GM18498 (cell line): ENCODE data around the gene GNAS.

Experiments
- ATAC-seq: cut with Tn5 transposase; IDR thresholded peaks from one replicate; pipeline ENCODE4 v1.9.1; 2021; ENCODE audit warnings: mild to moderate bottlenecking, moderate library complexity; ENCODE audit not compliant: unreplicated experiment

GNAS gene

DNA sequence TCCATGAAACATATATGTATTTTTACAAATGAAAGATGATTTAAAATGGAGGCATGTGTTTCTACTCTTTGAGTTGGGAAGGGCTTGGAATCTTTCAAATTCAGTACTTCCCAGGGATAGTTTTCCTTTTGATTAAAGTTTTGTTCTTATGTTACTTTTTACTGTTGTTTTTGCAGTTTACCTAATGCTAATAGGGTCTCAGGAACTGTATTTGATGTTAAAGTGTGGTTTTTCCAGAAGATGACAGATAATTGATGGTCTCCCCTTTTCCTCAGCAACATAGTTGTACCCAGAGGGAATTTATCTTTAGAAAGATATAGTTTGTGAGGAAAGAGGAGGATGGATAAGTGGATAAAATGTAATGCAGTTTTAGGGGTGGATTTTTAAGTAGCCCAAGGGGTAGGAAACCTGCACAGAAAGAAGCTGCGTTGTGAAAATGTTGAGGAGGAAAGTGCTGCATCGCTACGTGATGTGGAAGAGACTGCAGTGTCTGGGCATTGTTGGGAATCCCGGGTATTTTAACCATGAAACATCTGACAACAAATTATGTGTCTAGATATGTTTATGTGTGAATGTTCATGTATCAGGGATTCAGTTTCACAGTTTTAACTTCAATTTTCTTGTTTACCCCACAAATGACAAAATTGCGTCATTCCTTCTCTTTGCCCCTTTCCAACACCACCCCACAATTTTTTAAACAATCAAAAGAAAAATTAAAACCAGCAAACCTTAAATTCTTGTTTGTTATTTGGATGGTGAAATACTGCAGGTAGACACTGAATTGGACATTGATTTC lies 42.3 kb downstream of the GNAS start:
- ATAC-seq = no peak

DNA sequence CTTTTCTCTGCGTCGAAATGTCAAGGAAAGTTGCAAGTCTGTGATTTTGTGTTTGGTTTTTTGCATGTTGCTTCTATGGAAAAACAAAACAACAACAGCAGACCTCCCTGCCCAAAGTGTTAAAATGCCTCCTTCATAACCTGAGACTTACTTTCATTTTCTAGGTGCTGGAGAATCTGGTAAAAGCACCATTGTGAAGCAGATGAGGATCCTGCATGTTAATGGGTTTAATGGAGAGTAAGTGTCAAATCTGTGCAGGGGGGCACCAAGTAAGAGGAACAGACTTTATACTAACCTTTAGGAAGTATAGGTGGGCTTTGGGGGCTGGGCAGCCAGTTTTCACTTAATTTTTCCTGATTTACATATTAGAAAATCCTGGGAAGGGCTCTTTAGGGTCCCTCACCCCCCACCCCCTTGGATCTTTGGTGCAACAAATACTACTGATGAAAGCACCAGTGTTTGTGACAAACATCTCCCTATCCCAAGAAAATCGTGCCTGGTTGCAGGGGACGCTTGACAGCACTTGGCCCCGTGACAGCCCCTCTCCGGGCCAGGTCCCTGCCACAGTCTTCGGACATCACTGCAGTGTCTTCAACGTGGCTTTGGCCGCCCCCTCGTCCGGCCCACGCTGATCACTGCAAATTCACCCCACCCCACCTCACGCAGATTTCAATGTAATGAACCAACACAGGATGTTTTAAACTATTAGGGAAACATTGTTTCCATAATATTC lies 43.1 kb downstream of the GNAS start:
- no peak for ATAC-seq

GRCh38 chr20:58896820-58897219 lies 44.3 kb downstream of the GNAS start:
- ATAC-seq = no peak

GRCh38 chr20:58897488-58897887 lies 45.0 kb downstream of the GNAS start:
- no peak for ATAC-seq

DNA sequence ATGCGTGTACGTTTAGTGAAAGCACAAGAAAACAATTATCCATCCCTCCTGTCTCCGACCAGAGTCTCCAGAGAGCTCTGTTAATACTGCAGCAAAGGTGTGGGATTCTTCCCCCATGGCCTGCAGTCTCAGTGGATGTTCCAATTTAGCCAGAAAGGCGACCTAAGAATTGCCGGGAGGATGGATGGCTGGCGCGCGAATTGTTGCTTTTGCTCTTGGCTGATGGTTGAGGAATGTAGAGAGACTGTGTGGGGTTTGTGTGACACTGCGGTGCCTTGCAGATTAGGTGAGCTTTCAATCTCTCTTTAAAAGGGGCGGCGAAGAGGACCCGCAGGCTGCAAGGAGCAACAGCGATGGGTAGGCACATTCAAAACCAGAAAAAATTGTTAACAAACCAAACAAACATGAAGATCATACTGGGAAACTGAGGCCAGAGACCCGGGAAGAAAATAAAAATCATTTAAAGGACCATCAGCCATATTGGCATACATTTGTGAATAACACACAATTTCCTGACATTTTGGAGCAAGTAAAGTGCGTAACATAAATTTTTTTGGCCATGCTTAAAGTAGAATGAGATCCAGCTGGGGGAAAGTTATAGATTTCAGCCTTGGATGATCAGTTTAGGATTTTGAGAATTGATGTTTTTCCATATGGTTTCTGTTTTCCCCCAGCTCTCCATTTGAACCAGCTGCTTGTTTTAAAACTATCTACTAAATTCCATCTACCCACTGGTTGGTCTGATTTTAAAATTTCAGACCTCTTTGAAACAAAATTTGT lies 46.3 kb downstream of the GNAS start:
- ATAC-seq = no peak

GRCh38 chr20:58899512-58899911 lies 47.0 kb downstream of the GNAS start:
- ATAC-seq = no peak

GRCh38 chr20:58900397-58900796 lies 47.9 kb downstream of the GNAS start:
- ATAC-seq = no peak

- ATAC-seq = no peak
These were observed 49.2 kb downstream of the GNAS start for GRCh38 chr20:58901488-58902402.

- ATAC-seq = no peak
These were observed 51.1 kb downstream of the GNAS start for GRCh38 chr20:58903614-58904013.

DNA sequence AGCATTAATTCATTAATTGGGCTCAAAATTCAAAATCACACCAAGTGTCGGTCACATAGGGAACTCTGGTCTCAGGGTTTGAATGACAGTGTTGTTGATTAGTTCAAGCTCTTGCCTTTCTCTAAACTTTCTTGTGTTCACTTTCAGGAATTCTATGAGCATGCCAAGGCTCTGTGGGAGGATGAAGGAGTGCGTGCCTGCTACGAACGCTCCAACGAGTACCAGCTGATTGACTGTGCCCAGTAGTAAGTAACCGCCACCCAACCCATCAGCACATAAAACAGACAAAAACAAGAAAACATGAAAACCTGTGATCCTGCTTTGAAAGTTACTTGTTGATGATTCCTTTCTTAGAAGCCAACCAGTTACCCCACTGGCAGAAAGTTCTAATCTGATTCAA lies 52.7 kb downstream of the GNAS start:
- ATAC-seq = no peak

- ATAC-seq = no peak
These were observed 53.6 kb downstream of the GNAS start for GRCh38 chr20:58906111-58906510.

- no peak for ATAC-seq
These were observed 54.4 kb downstream of the GNAS start for GRCh38 chr20:58906894-58907293.

DNA sequence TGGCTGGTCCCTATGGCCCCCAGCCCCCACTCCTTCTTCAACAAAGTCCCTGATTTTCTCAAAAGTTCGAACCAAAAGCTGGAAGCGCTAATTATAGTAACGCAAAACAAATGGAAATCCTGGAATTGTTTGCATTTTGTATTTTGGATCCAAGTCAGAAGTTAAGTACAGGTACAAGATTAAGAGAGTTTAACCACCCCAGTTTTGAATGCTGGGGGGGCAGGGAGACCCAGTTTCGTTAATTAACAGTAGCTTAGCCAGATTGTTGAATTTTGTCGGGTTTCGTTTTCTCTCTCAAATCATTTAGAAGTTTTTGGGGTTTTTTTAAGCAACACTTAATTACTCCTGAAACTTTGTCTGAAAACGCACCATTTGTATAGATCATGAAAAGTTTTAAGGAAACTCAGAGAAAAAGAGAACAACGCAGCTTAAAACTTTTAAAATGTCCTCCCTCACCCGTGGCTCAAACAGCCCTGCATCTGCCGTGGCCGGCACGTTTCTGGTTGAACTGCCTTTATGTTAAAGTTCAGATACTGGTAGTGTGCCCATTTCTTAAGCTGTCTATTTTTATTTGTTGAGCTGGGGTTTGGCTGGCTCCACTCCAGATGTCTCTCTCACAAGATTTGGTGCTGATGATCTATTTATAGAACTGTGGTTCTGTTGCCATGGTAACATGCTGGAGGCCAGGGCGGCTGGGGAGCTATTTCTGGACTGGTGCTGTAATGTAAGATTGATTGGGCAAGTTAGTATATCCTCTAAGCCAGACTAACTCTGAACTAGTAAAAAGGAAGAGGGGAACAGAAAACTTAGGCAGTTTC lies 55.0 kb downstream of the GNAS start:
- ATAC-seq = peak; percentile 81

GRCh38 chr20:58908221-58908620 lies 55.7 kb downstream of the GNAS start:
- ATAC-seq = no peak

DNA sequence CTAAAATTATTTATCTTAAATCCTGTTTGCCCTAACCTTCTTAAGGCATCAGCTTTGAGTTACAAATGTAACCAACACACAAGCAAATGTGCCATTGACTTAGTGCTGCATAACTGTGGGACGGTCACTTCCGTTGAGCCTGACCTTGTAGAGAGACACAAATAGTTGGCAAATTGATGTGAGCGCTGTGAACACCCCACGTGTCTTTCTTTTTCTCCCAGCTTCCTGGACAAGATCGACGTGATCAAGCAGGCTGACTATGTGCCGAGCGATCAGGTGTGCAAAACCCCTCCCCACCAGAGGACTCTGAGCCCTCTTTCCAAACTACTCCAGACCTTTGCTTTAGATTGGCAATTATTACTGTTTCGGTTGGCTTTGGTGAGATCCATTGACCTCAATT lies 56.4 kb downstream of the GNAS start:
- no peak for ATAC-seq

DNA sequence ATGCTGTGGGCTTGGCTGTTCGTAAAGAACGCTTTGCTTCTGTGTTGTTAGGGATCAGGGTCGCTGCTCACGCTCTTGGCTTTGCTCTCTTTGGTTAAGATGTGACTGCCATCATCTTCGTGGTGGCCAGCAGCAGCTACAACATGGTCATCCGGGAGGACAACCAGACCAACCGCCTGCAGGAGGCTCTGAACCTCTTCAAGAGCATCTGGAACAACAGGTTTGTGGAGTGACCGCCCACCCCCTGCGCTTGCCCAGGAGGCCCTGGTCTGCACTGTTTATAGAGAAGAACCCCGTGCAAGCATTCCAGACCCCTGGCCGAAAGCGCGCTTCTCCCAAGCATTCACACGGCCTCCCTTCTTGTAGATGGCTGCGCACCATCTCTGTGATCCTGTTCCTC lies 57.1 kb downstream of the GNAS start:
- ATAC-seq = no peak

DNA sequence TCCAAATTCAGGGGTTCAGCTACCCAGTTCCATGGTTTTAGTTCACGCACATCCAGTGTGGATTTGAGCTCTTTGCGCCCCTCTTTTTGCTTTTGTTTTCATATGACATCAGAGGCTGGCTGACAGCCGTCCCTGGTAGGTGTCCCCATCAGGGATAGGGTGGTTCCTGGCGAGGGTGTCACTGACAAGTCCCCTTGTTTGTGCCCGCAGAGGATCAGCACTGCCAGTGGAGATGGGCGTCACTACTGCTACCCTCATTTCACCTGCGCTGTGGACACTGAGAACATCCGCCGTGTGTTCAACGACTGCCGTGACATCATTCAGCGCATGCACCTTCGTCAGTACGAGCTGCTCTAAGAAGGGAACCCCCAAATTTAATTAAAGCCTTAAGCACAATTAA lies 58.0 kb downstream of the GNAS start:
- no peak for ATAC-seq

DNA sequence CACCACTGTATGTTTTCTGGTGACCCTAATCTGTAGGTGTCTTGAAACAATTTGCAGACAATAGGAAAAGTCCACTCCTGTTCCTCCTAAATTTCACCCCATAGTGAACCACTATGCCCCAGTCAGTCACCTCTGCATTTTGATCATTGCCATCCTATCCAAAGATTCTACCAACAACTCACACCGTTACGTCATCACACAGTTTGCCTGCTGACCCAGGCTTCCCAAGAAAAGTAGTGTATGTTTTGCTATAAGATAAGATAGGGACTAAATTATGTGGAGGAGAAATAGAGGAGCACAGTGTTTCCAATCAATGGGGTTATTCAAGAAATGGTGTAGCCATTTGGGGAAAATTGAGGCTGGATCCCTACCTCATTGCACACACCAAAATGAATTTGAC lies 58.8 kb downstream of the GNAS start:
- ATAC-seq = no peak

DNA sequence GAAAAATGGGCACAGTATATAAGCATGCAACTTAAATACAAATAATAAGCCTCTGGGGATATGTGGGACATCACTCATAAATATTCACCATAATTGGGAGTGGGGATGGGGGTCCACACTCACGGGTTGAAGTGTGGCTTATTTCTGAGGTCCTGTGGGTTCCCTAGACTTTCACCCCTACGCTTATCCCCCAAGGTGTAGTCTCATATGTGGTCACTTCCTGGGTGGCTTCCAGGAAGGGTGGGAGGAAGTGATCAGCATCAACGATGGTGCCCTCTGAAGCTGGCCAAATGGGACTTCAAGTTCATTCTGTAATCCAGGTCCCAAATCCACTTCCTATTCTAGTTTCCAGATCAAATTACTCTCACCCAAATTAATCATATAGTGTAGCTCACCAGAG lies 59.5 kb downstream of the GNAS start:
- no peak for ATAC-seq

GRCh38 chr20:58913079-58913478 lies 60.6 kb downstream of the GNAS start:
- ATAC-seq = no peak
